Dermis lymphatic vessel endothelial cell (primary cell): ENCODE data around the gene KLF18. TPM values are rescaled to one million over a fixed set of nuclear protein-coding genes. Genes with fewer than 3 reads are reported as not detected.

Source experiments
- total RNA-seq: library from RNA; depleted of rRNA; stranded (reverse); fragments of >200 nt; gene quantifications from 2 replicates; pipeline ENCODE4 v1.2.1, GENCODE V29; 2014

Gene KLF18
- not detected in 2 replicates for total RNA-seq

DNA sequence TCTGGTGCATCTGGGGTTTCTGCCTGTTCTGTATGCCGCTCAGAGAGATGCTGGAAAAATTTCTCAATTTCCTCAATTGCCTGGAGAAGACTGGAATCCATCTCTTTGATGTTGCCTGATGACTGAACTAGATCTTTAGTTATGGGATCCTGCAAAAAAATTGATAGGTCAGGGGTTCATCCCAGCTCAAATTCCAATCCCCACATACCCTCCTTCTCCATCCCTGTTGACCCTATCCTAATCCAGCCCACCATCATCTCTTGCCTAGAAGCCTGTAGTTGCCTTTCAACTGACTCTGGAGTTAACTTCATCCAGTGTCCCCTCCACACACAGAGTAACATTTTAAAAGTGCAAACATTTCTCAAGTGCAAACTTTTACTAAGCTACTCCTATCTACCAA lies at the start of gene KLF18:
Gene KLF18, minus strand, starts transcription at position 101 of the 400 bp plus-strand sequence. Its CDS starts 0 bp downstream, at position 101.

GRCh38 chr1:44118682-44119081 lies 22.7 kb downstream of the KLF18 start, which contains the start of gene KLF17:
KLF17 (plus strand) TSS chr1:44118821; CDS start chr1:44118908, 87 bp downstream.

Other genes starting within 250 kb of the KLF18 start
- not detected in 2 replicates for gene ARTN, start 207.8 kb downstream of the KLF18 start, total RNA-seq
- 5.7 and 6.3 TPM in 2 replicates for gene IPO13, start 194.7 kb downstream of the KLF18 start, total RNA-seq
- gene DPH2, start 171.6 kb downstream of the KLF18 start, total RNA-seq = 12.7 and 14.0 TPM in 2 replicates
- 107 and 117 TPM in 2 replicates for gene ATP6V0B, start 166.7 kb downstream of the KLF18 start, total RNA-seq
- 35.9 and 39.6 TPM in 2 replicates for gene B4GALT2, start 162.4 kb downstream of the KLF18 start, total RNA-seq
- 0.43 and 0.60 TPM in 2 replicates for gene CCDC24, start 150.0 kb downstream of the KLF18 start, total RNA-seq
- gene SLC6A9, start 110.2 kb downstream of the KLF18 start, total RNA-seq = 0.09 and 0.22 TPM in 2 replicates
- gene KLF17, start 22.8 kb downstream of the KLF18 start, total RNA-seq = not detected in 2 replicates
- gene DMAP1, start 71.8 kb upstream of the KLF18 start, total RNA-seq = 13.8 and 15.3 TPM in 2 replicates
- gene ERI3, start 213.6 kb upstream of the KLF18 start, total RNA-seq = 24.3 and 29.9 TPM in 2 replicates